ENCODE results near the gene NUDT7.

The NUDT7 gene

DNA sequence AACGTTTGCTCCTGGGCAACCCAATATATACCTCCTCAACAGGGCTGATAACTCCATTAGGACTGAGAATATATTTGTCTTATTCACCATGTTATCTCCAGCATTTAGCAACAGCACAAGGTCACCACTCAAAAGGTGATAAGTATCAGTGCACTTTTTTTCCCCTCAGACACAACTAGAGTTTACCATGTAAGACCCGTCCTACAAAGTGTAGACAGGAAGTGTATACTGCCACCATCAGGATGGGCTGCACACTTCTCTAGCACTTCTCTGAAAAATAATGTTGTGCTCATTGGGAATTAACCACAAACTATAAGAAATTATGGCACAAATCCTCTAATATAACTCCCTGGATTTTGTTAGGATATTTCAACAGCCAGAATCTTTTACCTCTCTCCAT lies 60.4 kb downstream of the NUDT7 start:
- no peak for DNase-seq

DNA sequence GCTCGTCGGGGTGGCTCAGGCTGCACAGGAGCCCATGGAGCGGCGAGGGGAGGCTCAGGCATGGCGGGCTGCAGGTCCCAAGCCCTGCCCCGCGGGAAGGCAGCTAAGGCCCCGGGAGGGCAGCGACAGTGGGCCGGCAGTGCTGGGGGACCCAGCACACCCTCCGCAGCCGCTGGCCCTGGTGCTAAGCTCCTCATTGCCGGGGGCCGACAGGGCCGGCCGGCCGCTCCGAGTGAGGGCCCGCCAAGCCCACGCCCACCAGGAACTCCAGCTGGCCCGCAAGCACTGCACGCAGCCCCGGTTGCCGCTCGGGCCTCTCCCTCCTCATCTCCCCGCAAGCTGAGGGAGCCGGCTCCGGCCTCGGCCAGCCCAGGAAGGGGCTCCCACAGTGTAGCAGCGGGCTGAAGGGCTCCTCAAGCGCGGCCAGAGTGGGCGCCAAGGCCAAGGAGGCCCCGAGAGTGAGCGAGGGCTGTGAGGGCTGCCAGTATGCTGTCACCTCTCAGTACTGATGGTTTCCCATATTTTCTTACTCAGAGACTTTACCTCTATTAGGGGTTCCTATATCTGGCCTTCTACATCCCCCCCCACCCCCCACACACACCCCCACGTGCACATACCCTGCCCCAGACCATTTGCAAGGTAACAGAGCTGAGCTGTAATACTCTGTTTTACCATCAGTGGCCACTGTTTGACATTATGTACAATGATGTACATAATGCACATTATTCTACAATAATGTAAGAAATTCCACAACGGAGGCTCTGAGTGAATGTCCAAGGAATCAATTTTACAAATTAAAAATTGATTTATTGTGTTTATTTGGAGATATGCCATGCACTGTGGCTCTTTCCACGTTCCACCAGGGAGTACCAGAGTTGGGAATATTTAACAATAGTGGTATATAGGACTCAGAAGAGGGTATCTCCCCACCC lies 62.4 kb downstream of the NUDT7 start:
- DNase-seq = no peak

DNA sequence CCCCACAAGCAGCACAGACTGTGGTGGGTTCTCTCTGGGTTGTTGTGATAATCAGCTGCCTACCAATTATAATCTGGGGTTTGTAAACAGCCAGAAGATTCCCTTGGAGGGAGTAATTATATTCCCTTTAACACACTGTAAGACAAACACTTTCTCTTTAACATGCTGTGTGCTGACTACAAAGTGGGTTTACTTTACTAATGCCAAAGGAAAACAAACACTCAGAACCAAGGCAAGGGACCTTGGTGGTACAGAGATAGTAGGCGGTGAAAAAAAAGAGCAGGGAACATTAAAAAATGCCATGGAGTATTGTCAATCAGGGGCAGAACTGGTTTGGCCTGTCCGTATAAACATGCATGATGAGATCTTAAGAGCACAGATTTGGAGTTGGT lies 63.1 kb downstream of the NUDT7 start:
- DNase-seq = no peak

DNA sequence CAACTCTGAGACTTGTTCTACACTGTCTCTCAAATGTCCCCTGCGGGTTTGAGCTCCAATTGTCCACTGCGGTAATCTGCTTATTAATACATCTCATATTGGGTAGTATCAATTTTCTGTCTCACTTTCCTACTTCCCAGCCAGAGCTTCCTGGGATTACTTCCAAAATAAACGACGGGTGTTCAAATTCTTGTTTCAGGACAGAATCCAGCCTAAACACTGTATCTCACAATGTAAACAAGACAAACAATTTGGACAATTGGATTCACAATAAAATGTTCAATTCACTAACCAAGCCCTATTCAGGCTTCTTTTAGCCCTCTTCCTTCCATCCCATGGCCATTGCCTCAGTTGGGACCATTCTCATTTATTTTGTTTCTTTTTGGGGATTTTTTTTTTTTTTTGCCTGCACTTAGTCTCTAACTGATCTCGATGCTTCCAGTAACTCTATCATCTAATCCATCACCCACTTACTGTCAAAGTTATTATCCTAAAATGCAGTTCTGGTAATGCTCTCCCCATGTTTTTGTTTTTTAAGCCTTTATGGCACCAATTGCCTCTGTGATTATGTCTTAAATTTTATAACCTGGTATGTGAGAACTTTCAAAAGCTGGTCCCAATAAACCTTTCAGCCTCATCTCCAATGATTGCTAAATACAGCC lies 64.0 kb downstream of the NUDT7 start:
- DNase-seq = no peak

DNA sequence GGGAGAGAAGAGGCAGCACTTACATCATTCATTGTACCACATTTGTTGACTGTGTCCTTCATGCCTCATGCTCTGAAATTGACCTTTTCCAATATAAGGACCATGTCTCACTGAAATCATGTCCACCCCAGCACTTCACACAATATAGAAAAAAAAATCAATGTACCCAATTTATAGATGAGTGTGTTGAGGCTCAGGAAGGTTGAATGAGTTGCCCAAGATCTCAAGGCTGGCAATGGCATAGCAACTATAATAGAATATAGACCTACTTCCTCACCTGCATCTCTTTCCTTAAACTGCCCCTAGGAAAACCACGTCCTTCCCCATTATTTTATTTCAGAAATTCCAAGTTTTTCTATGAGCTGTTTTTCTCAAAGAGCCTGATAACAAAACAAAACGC lies 65.1 kb downstream of the NUDT7 start:
- DNase-seq = no peak

DNA sequence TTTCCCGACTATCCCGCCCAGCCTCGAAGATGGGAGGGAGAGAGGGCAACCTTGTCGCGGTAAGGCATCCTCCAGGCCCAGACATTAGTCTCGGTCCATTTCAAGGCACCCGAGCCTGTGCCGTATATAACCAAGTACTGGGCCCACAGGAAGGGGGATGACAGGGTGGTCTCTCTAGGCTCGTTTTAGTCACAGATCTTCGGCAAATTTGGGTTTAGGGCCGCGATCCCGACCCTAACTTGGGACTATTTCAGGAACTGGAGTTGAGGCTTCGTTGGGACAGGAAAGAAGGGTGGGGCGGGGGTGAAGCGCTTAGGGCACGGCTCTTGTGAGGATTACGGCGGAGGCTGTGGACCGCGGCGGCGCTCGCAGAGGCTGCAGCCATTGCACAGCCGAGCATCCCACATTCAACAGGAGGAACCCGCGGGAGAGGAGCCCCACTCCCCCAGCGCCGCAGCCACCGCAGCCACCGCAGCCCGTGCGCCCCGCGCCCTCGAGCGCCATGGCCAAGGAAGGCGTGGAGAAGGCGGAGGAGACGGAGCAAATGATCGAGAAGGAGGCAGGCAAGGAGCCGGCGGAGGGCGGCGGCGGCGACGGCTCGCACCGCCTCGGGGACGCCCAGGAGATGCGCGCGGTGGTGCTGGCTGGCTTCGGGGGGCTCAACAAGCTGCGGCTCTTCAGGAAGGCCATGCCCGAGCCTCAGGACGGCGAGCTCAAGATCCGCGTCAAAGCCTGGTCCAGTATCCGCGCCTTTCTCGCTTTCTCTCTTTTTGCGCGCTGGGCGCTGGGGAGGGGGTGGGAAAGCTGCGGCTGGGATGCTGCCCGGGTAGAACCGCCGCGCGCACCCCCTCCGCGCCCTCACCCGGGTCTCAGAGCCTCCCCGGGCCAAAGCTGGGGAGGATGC lies 66.1 kb downstream of the NUDT7 start, which contains the start of gene VAT1L:
TSS of gene VAT1L (plus strand) at position 384 of the 904 bp plus-strand sequence. CDS start at position 503, 119 bp downstream.
- no peak for DNase-seq

DNA sequence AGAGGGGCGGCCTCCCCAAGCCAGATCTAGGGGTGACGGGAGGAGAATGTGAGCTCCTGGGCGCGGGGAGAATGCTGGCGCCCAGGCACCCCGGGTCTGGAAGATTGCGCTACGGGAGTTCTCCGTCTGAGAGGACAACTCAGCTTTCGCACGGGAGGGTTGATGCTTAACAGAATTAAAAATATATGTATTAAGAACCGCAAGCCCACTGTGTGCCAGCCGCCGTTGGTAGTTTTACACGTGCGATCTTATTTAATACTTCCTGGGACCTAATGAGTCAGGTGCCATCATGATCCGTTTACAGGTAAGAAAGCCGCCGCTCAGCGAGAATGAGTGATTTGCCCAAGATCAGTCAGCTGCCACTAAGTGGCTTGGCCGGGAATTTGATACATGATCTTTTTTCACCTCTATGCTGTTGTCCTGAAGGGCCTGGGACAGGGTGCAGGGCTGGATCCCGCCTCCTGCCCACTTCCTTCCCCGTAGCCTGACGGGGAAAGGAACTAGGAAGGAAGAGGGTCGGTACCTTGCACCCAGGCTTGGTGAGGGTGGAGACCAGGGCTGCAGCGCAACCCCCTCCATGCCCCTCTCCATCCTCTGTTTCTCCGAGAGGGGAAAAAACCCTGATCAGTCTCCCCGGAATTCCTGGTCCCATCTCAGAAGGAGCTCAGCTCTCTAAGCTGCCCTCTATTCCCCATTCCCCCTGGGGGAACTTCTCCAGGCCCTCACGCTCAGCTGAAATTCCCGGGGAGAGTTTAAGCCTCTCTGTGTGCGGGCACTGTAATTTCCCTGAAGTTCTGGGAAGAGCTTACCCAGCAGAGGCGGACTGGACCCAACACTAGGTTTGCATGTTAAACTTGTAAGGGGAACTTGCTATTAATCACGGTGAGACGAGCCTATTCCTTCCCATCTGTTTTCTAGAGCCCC lies 67.0 kb downstream of the NUDT7 start:
- DNase-seq = no peak

DNA sequence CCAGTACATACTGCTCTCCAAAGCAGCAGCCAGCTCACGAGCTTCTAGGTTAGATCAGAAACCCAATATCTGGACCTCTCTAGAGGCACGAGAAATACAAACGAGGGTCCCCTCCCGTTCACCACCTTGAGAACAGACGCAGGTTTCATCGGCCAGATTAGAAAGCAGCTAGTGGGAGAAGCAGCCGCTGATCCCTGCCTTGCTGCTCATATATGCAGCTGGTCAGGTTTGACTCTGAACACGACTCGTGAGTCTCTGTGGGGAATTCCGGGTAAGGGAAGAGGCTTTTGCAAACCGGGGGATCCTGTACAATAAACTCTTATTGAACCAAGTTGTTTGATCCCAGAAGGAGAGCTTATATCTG lies 67.7 kb downstream of the NUDT7 start:
- DNase-seq = no peak

DNA sequence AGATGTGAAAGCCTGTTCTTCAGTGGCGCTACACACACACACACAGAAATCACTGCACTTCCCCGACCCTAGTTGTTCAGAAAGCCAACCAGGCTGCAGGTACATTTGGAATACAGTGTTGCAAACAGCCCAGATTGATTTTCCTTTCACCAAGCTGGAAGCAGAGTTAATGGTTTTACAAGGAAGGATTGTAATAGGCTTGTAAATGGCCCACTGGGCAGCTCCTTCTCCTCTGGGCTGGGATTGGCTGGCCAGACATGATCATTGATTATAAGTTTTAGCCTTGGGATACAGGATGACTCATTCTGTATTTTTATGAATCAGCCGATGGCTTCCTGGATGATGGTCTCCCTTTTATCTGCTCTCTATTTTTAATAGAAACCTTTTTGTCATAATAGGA lies 68.6 kb downstream of the NUDT7 start:
- DNase-seq = no peak
